ENCODE results near the gene USP24.

USP24 gene

DNA sequence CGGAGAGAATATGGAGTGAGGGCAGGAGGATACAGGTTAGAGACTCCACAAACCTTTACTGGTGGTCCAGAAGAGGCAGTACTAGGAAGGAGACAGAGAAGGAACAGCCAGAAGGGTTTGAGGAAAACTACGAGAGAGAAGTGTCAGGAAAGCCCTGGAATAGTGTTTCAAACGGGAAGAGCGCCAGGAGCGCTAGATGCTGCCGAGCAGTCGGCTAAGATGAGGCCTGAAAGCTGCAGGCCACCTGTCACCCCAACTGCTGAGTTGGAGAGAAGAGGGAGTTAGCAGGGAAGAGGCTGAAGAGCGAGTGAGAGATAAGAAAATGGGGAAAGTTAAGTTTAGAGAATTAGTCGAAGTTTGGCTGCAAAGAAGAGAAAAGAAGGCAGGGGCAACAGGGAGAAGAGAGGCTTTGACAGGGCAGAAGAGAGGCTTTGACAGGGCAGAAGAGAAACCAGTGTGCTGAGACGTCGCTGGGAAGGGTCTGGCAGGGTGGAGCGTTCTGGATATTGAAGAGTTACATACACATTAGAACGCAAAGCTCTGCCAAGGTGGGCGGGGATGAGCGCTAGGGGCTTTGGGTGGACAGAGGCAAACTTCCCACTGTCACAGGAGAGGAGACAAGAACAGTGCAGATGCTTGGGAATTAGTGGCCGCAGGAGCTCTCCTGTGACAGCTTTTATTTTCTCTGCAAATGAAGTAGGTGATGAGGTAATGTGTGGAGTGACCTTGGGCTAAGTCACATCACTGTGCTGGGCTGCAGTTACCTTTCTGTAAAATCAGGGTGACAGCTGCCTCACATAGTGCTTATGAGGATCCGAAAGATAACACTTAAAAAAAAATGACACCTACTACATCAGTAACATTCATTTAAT, 144.6 kb downstream of the USP24 start:
- DNase-seq (ENCODE audit: low read depth in 2 of 2), result no peak

DNA sequence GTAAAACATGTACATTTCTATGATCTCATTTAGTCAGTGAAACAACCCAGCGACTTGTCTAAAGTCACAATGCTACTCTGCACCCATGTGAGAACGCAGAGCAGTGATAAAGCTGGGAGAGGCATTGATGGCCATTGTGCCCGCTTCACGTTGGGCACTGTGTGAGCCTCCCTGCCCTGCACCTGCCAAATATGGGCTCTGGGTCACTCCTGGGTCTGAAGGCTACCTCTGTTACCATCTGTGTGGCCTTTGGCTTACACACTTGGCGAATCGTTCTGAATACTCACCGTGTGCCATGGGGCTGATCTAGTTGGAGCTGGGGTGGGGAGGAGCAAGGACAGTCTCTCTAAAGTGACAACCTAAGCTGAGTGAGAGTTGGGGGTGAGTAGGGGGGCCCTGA, 145.9 kb downstream of the USP24 start:
- no peak for DNase-seq (ENCODE audit: low read depth in 2 of 2)

- no peak for DNase-seq (ENCODE audit: low read depth in 2 of 2)
Measured at GRCh38 chr1:55068638-55069037, 146.5 kb downstream of the USP24 start.

- no peak for DNase-seq (ENCODE audit: low read depth in 2 of 2)
Measured at GRCh38 chr1:55067914-55068313, 147.2 kb downstream of the USP24 start.

DNA sequence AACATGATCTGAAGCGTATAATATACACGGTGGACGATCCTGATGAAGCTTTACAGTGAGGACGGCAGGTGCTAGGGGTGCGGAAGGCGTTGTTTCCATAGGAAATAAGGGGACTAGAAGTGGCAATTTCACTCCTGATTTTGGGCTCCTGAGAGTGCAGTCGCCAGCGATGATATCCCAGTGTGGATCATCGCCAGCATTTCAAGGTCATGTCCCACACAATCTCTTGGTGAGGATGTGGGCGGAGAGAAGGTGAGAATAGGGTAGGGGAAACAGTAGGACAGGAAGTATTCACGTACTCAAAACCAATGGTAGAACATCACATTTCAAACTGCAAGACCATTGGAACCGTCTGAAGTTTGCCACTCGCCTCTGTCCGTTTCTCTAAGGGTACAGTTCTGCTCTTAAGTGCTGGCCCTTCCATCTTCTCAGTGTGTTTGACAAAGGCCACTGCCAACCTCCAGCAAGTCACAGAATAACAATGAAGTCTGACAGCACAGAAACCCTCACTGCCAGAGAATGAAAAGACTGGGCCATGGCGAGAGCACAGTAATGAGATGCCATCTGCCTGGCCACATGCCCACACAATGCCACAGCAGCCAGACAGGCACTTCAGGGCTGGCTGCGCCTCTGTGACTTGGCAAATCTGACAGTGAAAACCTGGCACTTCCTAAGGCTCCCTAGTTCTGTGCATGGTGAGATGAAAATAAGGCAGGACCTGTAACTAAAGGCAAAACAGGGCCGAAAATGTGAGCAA, 148.0 kb downstream of the USP24 start:
- DNase-seq (ENCODE audit: low read depth in 2 of 2), result no peak

- no peak for DNase-seq (ENCODE audit: low read depth in 2 of 2)
Measured at GRCh38 chr1:55065648-55066047, 149.5 kb downstream of the USP24 start.

- DNase-seq (ENCODE audit: low read depth in 2 of 2), result no peak
Measured at GRCh38 chr1:55064861-55065263, 150.3 kb downstream of the USP24 start.

DNA sequence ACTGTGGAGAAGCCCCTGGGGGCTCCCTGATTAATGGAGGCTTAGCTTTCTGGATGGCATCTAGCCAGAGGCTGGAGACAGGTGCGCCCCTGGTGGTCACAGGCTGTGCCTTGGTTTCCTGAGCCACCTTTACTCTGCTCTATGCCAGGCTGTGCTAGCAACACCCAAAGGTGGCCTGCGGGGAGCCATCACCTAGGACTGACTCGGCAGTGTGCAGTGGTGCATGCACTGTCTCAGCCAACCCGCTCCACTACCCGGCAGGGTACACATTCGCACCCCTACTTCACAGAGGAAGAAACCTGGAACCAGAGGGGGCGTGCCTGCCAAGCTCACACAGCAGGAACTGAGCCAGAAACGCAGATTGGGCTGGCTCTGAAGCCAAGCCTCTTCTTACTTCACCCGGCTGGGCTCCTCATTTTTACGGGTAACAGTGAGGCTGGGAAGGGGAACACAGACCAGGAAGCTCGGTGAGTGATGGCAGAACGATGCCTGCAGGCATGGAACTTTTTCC, 151.0 kb downstream of the USP24 start:
- no peak for DNase-seq (ENCODE audit: low read depth in 2 of 2)

- no peak for DNase-seq (ENCODE audit: low read depth in 2 of 2)
Measured at GRCh38 chr1:55063577-55063942, 151.6 kb downstream of the USP24 start.

GRCh38 chr1:55062801-55063576, 152.2 kb downstream of the USP24 start:
- DNase-seq (ENCODE audit: low read depth in 2 of 2), result no peak

DNA sequence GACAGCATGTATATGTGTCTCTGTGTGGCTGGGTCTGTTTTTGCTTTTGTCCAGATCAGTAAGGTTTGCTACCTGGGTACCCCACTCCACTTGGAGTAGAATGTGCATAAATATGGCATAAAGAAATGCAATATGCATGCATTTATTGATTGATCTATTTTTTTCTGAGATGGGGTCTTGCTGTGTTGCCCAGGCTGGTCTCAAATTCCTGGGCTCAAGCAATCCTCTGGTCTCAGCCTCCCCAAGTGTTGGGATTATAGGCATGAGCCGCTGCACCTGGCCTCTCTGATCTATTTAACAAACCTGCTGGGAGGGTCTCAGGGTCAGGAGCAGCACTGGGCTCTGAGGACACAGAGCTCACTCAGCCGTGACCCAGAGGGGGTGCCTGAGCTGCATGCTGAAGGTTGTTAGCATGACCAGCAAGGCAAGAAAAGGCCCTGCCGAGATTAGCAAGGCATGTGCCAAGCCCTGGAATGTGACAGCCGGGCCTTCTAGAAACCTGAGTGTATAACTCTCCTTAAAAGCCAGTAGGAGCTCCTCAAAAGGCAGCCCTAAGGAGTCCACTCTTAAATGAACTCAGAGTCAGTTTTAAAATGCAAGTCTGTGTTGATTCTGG, 153.3 kb downstream of the USP24 start:
- no peak for DNase-seq (ENCODE audit: low read depth in 2 of 2)

DNA sequence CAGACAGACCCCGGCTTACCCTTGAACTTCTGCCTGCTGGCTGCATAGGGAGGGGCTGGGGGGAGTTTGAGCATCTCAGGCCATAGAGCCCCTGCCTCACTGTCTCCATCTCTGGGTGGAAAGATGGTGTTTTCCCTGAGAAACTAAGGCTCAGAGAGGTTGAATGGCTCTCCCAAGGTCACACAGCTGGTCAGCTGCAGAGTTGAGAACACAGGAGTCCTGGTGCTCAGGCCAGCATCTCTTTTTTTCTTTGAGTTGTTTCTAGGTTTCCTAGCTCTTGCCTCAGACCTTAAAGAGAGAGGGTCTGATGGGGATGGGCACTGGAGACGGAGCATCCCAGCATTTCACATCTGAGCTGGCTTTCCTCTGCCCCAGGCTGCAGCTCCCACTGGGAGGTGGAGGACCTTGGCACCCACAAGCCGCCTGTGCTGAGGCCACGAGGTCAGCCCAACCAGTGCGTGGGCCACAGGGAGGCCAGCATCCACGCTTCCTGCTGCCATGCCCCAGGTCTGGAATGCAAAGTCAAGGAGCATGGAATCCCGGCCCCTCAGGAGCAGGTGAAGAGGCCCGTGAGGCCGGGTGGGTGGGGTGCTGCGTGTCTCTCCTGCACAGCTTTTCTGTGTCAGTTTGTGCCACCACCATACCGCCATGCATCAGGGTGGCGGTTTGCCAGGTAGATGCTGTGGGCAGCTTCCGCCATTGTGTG, 154.0 kb downstream of the USP24 start:
- DNase-seq (ENCODE audit: low read depth in 2 of 2), result no peak

DNA sequence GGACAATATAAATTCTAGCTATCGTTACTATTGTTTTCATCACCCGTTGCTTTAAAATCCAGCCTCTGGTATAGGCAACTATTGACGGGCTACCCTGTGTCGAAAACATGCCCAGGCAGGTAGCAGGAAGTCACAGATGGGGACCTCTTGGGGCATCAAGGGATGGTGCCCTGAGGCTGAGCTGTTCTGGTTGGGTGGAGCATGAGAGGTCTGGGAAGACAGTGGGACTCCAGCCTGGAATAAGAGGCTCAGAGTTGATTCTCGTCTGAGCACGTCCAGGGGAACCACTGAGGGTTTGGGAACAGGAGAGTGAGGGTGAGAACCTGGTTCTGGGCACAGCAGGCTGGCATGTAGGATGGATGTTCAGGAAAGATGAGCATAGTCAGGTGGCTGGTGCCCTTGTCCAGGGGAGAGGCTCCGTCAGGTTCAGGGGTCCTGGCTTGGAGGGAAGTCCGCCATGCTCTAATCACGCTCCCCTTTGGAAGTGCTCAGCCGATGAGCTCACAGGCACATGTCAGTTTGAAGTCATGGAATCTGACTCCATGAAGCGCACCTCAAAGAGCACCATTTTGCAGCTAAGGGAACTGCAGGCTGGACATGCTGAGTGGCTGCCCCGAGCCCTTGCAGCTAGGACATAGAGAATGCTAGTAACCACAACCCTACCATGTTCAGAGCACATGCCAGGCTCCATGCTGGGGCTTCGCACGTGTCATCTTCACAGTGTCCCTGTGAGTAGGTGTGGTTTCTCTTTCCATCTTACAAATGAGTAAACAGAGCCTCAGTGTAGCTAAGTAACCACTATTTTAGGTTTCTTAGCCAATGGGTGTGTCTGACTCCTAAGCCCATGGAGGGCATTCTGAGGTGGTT, 154.8 kb downstream of the USP24 start:
- DNase-seq (ENCODE audit: low read depth in 2 of 2), result no peak

DNA sequence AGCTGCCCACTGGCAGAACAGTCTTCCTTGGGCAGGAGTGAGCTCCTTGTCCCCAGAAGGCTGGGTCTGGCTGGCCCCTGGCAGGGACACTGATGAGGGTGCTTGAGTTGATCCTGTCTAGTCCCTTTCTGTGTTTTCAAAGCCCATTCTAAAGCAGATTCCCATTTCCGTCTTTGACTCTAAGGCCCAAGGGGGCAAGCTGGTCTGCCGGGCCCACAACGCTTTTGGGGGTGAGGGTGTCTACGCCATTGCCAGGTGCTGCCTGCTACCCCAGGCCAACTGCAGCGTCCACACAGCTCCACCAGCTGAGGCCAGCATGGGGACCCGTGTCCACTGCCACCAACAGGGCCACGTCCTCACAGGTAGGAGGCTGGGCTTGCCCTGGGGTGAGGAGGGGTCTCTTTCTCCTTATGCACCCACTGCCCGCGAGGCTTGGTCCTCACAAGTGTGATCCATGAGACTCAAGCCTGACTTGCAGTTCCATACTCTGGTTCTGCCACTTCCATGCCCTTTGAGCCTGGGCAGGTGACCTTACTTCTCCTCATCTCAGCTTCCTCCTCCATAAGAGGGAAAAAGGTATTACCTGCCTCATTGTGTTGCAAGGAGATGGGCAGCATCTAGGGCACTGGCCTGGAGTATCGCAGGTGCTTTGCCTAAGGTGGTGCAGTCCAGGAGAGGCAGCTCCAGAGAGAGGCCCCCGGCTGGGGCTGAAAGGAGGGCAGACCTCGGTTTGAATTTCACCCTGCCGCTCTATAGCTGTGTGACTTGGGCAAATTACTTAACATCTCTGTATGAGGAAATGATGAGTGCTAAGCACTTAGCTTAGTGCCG, 155.6 kb downstream of the USP24 start:
- no peak for DNase-seq (ENCODE audit: low read depth in 2 of 2)

DNA sequence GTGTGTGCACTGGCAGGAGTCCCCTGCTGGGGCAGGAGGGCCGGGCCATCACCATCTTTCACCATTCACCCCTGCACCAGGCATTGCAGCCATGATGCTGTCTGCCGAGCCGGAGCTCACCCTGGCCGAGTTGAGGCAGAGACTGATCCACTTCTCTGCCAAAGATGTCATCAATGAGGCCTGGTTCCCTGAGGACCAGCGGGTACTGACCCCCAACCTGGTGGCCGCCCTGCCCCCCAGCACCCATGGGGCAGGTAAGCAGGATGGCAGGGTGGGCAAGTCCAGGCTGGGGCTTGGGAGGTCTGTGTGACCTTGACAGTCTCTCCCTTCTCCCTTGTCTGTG, 157.2 kb downstream of the USP24 start:
- no peak for DNase-seq (ENCODE audit: low read depth in 2 of 2)

GRCh38 chr1:55057270-55057955, 157.8 kb downstream of the USP24 start:
- DNase-seq (ENCODE audit: low read depth in 2 of 2), result no peak

GRCh38 chr1:55056632-55056992, 158.6 kb downstream of the USP24 start:
- DNase-seq (ENCODE audit: low read depth in 2 of 2), result no peak

GRCh38 chr1:55055951-55056631, 159.1 kb downstream of the USP24 start:
- DNase-seq (ENCODE audit: low read depth in 2 of 2), result no peak
